A673 (cell line): ENCODE results near the gene CUX1. TPM values are rescaled to one million over a fixed set of nuclear protein-coding genes. Genes with fewer than 3 reads are reported as not detected.

ENCODE experiments used
- BruUV-seq: library from RNA; stranded (reverse); fragments of 400-500 nt; replicated peaks from 2 replicates; lab custom pipeline; 2021; lab: Mats Ljungman, UMichigan
- CTCF ChIA-PET: fragments of 300-600 bp; sonication (Branson Sonifier 250); formaldehyde crosslinking; loops from one replicate; lab custom pipeline; 2022; ENCODE audit warnings: antibody characterized with exemption; lab: Charles Lee
- POLR2A ChIA-PET: fragments of 300-600 bp; sonication (Branson Sonifier 250); formaldehyde crosslinking; loops from one replicate; lab custom pipeline; 2022; ENCODE audit warnings: antibody characterized with exemption; ENCODE audit not compliant: low non-redundant PET; lab: Charles Lee
- DNase-seq: peaks from one replicate; pipeline ENCODE4 v3.0.0-alpha.2; 2015; ENCODE audit warnings: low spot score
- H3K27ac ChIP-seq: fragments of 200-600 bp; sonication (generic); 2 replicates; pipeline ENCODE4 v1.5.1; 2016; ENCODE audit warnings: mixed run types, low read depth, mild to moderate bottlenecking, mixed read lengths, antibody characterized with exemption, low read length; ENCODE audit not compliant: poor library complexity, severe bottlenecking
- H3K27me3 ChIP-seq: fragments of 200-600 bp; sonication (generic); replicated peaks from 2 replicates; pipeline ENCODE4 v1.6.1; 2017; ENCODE audit warnings: mixed run types, low read depth, mild to moderate bottlenecking, mixed read lengths, antibody characterized with exemption, low read length; ENCODE audit not compliant: insufficient read depth, poor library complexity
- H3K36me3 ChIP-seq: fragments of 200-600 bp; sonication (generic); 2 replicates; pipeline ENCODE4 v1.6.1; 2016; ENCODE audit warnings: mixed run types, mild to moderate bottlenecking, mixed read lengths, antibody characterized with exemption, low read length; ENCODE audit not compliant: insufficient read depth, poor library complexity, severe bottlenecking
- H3K4me1 ChIP-seq: fragments of 200-600 bp; sonication (generic); 2 replicates; pipeline ENCODE4 v1.6.1; 2017; ENCODE audit warnings: mixed run types, mild to moderate bottlenecking, mixed read lengths, antibody characterized with exemption, low read length; ENCODE audit not compliant: insufficient read depth, poor library complexity, severe bottlenecking
- H3K4me3 ChIP-seq: fragments of 200-600 bp; sonication (generic); 2 replicates; pipeline ENCODE4 v1.5.1; 2016; ENCODE audit warnings: low read depth, mixed run types, mild to moderate bottlenecking, mixed read lengths, low read length; ENCODE audit not compliant: poor library complexity, severe bottlenecking
- H3K9me3 ChIP-seq: fragments of 200-600 bp; sonication (generic); 2 replicates; pipeline ENCODE4 v1.6.1; 2016; ENCODE audit warnings: mixed run types, low read depth, mild to moderate bottlenecking, mixed read lengths, antibody characterized with exemption, low read length; ENCODE audit not compliant: poor library complexity, severe bottlenecking
- CTCF ChIP-seq: fragments of 300-800, 200-600 bp; sonication (generic); conservative IDR thresholded peaks from 2 replicates; pipeline ENCODE4 v1.5.1; 2017; ENCODE audit warnings: low read depth, mild to moderate bottlenecking, antibody characterized with exemption, low read length, moderate library complexity, mixed read lengths
- EZH2 ChIP-seq: fragments of 200-600 bp; sonication (generic); IDR thresholded peaks from 2 replicates; pipeline ENCODE4 v1.6.1; 2017; ENCODE audit warnings: borderline replicate concordance, low read depth, mild to moderate bottlenecking, mixed read lengths, antibody characterized with exemption, low read length; ENCODE audit not compliant: poor library complexity, severe bottlenecking
- intact Hi-C: fragments of 100-400 bp; cut with micrococcal nuclease; formaldehyde crosslinking; loops from one replicate; pipeline ENCODE4 v1.10.0; 2022; ENCODE audit not compliant: unreplicated experiment
- total RNA-seq: library from RNA; stranded (reverse); gene quantifications from 2 replicates; pipeline ENCODE4 v1.2.3, GENCODE V29; 2021

CUX1 gene
- total RNA-seq, 1 experiment from 2014 or later, result 49.4 TPM

DNA sequence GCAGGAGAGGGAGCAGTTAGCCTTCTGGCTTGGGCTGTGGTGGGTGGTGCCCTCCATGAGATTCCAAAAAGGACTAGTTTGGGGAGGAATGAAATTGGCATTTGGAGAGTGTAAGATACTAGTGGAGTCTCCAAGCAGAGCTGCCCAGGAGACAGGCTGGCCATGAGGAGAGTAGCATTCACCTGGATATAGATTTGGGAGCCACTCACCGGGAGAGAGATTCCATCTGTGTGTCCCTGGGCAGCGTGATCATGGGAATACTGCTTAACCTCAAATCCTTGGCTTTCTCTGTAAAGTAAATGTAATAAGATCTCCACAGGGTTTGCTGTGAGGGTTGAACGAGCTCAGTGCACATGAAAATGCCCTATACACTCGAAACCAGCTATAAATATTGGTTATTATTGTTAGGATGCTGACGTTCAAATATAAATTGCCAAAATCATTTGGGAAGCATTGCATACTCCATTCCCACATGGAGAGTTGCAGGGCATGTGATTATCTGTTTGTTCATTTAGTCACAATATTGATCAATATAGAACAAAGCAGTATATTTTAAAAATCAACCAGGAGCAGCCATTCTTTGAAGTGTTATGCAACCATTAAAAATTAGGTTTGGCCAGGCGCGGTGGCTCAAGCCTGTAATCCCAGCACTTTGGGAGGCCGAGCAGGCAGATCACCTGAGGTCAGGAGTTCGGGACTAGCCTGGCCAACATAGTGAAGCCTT, 143.7 kb downstream of the CUX1 start:
- Histone ChIP-seq H3K27ac (no peak overlapping the region), H3K4me1 (peaks cover 3% of the 10 kb centered on the region), H3K4me3 (no peak overlapping the region), H3K36me3 (no peaks in the 10 kb centered on the region), H3K9me3 (no peaks in the 10 kb centered on the region), H3K27me3 (no peaks in the 10 kb centered on the region)
- no peak for DNase-seq
- TF ChIP-seq EZH2 (no peak), CTCF (no peak)
- no TSS peak for BruUV-seq
- CTCF ChIA-PET, result no interaction called here
- POLR2A ChIA-PET, result no interaction called here
- intact Hi-C loops, result no loop called here

DNA sequence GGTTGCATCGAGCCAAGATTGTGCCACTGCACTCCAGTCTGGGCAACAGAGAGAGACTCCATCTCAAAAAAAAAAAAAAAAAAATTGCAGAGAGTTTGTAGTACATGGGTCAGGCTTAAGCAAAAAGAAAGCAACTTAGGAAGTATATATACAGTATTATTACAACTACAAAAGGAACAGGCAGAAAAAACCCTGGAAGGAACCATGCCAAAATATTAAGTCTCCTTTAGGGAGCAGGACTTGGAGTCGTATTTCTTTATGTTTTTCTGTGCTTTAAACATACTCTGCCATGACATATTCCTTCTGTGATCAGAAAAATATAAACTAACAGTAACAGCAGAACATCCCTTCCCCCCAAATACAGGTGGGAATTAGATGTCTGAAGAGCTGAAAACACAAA, 144.4 kb downstream of the CUX1 start:
- ChIA-PET POLR2A (no interaction called here), CTCF (no interaction called here)
- Histone ChIP-seq H3K9me3 (no peaks in the 10 kb centered on the region), H3K36me3 (no peaks in the 10 kb centered on the region), H3K27me3 (no peaks in the 10 kb centered on the region), H3K27ac (no peak overlapping the region), H3K4me3 (no peak overlapping the region), H3K4me1 (peaks cover 3% of the 10 kb centered on the region)
- intact Hi-C loops, result no loop called here
- BruUV-seq, result no TSS peak
- DNase-seq, result no peak
- TF ChIP-seq CTCF, result no peak
- no peak for TF ChIP-seq EZH2

DNA sequence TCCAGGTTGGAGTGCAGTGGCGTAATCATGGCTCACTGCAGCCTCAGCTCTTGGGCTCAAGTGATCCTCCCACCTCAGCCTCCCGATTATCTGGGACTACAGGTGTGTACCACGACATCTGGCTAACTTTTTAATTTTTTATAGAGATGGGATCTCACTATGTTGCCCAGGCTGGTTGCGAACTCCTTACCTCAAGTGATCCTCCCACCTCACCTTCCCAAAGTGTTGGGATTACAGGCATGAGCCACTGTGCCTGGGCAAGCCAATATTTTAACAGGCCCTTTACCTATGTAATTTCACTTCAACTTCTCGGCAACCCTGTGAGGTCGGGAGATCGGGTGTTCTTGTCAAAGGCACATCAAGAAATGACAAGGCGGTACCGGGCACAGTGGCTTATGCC, 146.3 kb downstream of the CUX1 start:
- no peak for TF ChIP-seq EZH2
- TF ChIP-seq CTCF, result no peak
- H3K9me3 ChIP-seq, result no peaks in the 10 kb centered on the region
- no TSS peak for BruUV-seq
- POLR2A ChIA-PET, result no interaction called here
- H3K4me3 ChIP-seq, result no peak overlapping the region
- no peaks in the 10 kb centered on the region for H3K4me1 ChIP-seq
- H3K36me3 ChIP-seq, result no peaks in the 10 kb centered on the region
- H3K27ac ChIP-seq, result no peak overlapping the region
- CTCF ChIA-PET, result no interaction called here
- intact Hi-C loops, result no loop called here
- DNase-seq, result no peak
- no peaks in the 10 kb centered on the region for H3K27me3 ChIP-seq
